GM04503 (cell line): ENCODE data around the gene ANXA7.
"Not testable (repeated sequence)": the region's sequence is repeated elsewhere in the genome, so short reads cannot be mapped to it uniquely, and the experiment has no call there.

Source experiments
- DNase-seq: peaks from one replicate; pipeline ENCODE4 v3.0.0-alpha.2; 2012; ENCODE audit warnings: low read depth

ANXA7 gene

GRCh38 chr10:73338801-73339368, 75.0 kb downstream of the ANXA7 start:
- DNase-seq: no peak

GRCh38 chr10:73333202-73333601, 80.7 kb downstream of the ANXA7 start:
- no peak for DNase-seq

- no peak for DNase-seq
Observed at GRCh38 chr10:73332379-73332778, 81.5 kb downstream of the ANXA7 start.

GRCh38 chr10:73328523-73328922, 85.3 kb downstream of the ANXA7 start:
- DNase-seq: not testable (repeated sequence)

- not testable (repeated sequence) for DNase-seq
Observed at GRCh38 chr10:73325290-73325689, 88.6 kb downstream of the ANXA7 start.
